Measurements from ENCODE around the gene MINDY1. TPM values are rescaled to one million over a fixed set of nuclear protein-coding genes. Genes with fewer than 3 reads are reported as not detected.

The MINDY1 gene
- total and polyA plus RNA-seq, 2 experiments from 2014 or later: 5.8 to 18.5 TPM

GRCh38 chr1:151043163-151043562 lies 36.5 kb upstream of the MINDY1 start:
- H3K9me2 ChIP-seq (replicated peaks; ENCODE audit: insufficient read depth): no peaks in the 10 kb centered on the region
- no peaks in the 10 kb centered on the region for H3K36me3 ChIP-seq (replicated peaks; ENCODE audit: insufficient read depth, low read depth)
- TF ChIP-seq, protein P1, sequence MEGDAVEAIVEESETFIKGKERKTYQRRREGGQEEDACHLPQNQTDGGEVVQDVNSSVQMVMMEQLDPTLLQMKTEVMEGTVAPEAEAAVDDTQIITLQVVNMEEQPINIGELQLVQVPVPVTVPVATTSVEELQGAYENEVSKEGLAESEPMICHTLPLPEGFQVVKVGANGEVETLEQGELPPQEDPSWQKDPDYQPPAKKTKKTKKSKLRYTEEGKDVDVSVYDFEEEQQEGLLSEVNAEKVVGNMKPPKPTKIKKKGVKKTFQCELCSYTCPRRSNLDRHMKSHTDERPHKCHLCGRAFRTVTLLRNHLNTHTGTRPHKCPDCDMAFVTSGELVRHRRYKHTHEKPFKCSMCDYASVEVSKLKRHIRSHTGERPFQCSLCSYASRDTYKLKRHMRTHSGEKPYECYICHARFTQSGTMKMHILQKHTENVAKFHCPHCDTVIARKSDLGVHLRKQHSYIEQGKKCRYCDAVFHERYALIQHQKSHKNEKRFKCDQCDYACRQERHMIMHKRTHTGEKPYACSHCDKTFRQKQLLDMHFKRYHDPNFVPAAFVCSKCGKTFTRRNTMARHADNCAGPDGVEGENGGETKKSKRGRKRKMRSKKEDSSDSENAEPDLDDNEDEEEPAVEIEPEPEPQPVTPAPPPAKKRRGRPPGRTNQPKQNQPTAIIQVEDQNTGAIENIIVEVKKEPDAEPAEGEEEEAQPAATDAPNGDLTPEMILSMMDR (IDR thresholded peaks at IDR 0.05; ENCODE audit: poor library complexity): no peak
- TF ChIP-seq EZH2 (IDR thresholded peaks at IDR 0.05; ENCODE audit: borderline replicate concordance) (no peak), EZH2phosphoT487 (IDR thresholded peaks at IDR 0.05; ENCODE audit: low read depth, severe bottlenecking, unreplicated experiment) (no peak)
- DNase-seq (ENCODE audit: low spot score): no peak
- H3K4me3 ChIP-seq: no peak overlapping the region
- no peaks in the 10 kb centered on the region for H3K27me3 ChIP-seq
- no peak overlapping the region for H2AFZ ChIP-seq
- no peaks in the 10 kb centered on the region for H3K4me1 ChIP-seq (ENCODE audit: insufficient read depth)
- WGBS (ENCODE audit: low lambda C conversion rate, missing lambda C conversion rate): 100% methylated on average over 1 of the region's 1 CpG
- H3K79me2 ChIP-seq: no peaks in the 10 kb centered on the region
- H3K27ac ChIP-seq: no peak overlapping the region
- H3K4me2 ChIP-seq: no peak overlapping the region
- no peaks in the 10 kb centered on the region for H4K20me1 ChIP-seq (ENCODE audit: insufficient read depth, poor library complexity, severe bottlenecking)
- H3K9me3 ChIP-seq (ENCODE audit: low read depth): no peaks in the 10 kb centered on the region

GRCh38 chr1:151039521-151039920 lies 32.8 kb upstream of the MINDY1 start:
- Histone ChIP-seq H3K4me1 (ENCODE audit: insufficient read depth) (no peaks in the 10 kb centered on the region), H2AFZ (no peak overlapping the region), H3K27me3 (no peaks in the 10 kb centered on the region), H3K4me2 (no peak overlapping the region), H3K79me2 (no peaks in the 10 kb centered on the region), H3K27ac (no peak overlapping the region), H3K9me2 (replicated peaks; ENCODE audit: insufficient read depth) (no peaks in the 10 kb centered on the region), H4K20me1 (ENCODE audit: insufficient read depth, poor library complexity, severe bottlenecking) (no peaks in the 10 kb centered on the region), H3K36me3 (replicated peaks; ENCODE audit: insufficient read depth, low read depth) (no peaks in the 10 kb centered on the region), H3K4me3 (no peak overlapping the region), H3K9me3 (ENCODE audit: low read depth) (no peaks in the 10 kb centered on the region)
- TF ChIP-seq, protein P1 (IDR thresholded peaks at IDR 0.05; ENCODE audit: poor library complexity): no peak
- no peak for TF ChIP-seq EZH2 (IDR thresholded peaks at IDR 0.05; ENCODE audit: borderline replicate concordance)
- TF ChIP-seq EZH2phosphoT487 (IDR thresholded peaks at IDR 0.05; ENCODE audit: low read depth, severe bottlenecking, unreplicated experiment): no peak
- 85% methylated on average over 3 of the region's 3 CpGs for WGBS (ENCODE audit: low lambda C conversion rate, missing lambda C conversion rate)
- no peak for DNase-seq (ENCODE audit: low spot score)

GRCh38 chr1:151037032-151037431 lies 30.3 kb upstream of the MINDY1 start:
- no peaks in the 10 kb centered on the region for H4K20me1 ChIP-seq (ENCODE audit: insufficient read depth, poor library complexity, severe bottlenecking)
- H3K4me3 ChIP-seq: no peak overlapping the region

More at GRCh38 chr1:151037032-151037431, 30.3 kb upstream of the MINDY1 start:
- DNase-seq (ENCODE audit: low spot score): no peak
- no peaks in the 10 kb centered on the region for H3K4me1 ChIP-seq (ENCODE audit: insufficient read depth)
- H3K27ac ChIP-seq: no peak overlapping the region
- TF ChIP-seq EZH2 (IDR thresholded peaks at IDR 0.05; ENCODE audit: borderline replicate concordance) (no peak), EZH2phosphoT487 (IDR thresholded peaks at IDR 0.05; ENCODE audit: low read depth, severe bottlenecking, unreplicated experiment) (no peak)
- TF ChIP-seq, protein P1 (IDR thresholded peaks at IDR 0.05; ENCODE audit: poor library complexity): no peak
- H3K27me3 ChIP-seq: no peaks in the 10 kb centered on the region
- no peaks in the 10 kb centered on the region for H3K9me3 ChIP-seq (ENCODE audit: low read depth)
- whole genome bisulfite sequencing (ENCODE audit: low lambda C conversion rate, missing lambda C conversion rate): 84% methylated on average over 6 of the region's 6 CpGs
- no peaks in the 10 kb centered on the region for H3K36me3 ChIP-seq (replicated peaks; ENCODE audit: insufficient read depth, low read depth)
- no peak overlapping the region for H2AFZ ChIP-seq
- no peaks in the 10 kb centered on the region for H3K9me2 ChIP-seq (replicated peaks; ENCODE audit: insufficient read depth)
- H3K4me2 ChIP-seq: no peak overlapping the region
- no peaks in the 10 kb centered on the region for H3K79me2 ChIP-seq
